Amniotic epithelial cell (primary cell): ENCODE data around the gene ATXN1L.
"Not testable (repeated sequence)": the region's sequence is repeated elsewhere in the genome, so short reads cannot be mapped to it uniquely, and the experiment has no call there.

ENCODE experiments used
- DNase-seq: peaks from one replicate; pipeline ENCODE4 v3.0.0-alpha.2; 2010; ENCODE audit warnings: low read depth

ATXN1L gene

DNA sequence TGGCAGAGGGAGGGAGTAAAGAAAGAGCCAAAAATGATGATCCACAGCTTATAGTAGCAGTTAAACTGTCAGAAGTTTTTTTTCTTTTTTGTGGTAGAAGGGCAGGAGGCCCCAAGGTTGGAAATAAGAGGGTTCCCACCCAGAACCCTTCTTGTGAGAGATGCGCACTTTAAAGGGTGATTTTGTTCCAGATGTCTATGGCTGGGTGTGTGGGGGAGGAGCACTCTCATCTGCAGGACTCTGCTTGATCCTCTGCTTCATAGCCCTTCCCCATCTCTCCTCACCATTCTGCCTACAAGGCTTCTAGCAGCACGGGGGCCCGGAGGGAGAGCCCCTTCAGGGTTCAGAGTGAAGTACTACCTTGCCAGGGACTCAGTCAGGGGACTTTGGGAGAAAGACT lies 6.4 kb downstream of the ATXN1L start:
- no peak for DNase-seq

DNA sequence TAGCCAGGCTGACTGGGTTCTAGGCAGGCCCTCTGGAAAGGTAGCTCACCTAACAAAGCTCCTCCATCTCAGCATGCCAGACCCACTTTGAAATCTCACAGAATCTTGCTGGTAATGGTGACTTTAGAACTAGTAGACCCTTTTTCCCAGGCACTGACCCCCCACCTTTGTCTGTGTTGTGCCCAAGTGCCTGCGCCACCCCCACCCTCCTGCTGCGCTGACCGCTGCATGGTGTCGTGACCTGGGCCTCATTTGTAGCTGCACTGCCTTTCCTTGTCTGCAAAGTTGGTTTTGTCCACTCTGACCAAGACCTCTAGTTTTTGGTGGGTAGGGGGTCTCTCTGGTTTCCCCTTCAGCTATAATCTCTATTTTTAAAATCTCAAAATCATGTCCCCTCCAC lies 6.8 kb downstream of the ATXN1L start:
- no peak for DNase-seq

DNA sequence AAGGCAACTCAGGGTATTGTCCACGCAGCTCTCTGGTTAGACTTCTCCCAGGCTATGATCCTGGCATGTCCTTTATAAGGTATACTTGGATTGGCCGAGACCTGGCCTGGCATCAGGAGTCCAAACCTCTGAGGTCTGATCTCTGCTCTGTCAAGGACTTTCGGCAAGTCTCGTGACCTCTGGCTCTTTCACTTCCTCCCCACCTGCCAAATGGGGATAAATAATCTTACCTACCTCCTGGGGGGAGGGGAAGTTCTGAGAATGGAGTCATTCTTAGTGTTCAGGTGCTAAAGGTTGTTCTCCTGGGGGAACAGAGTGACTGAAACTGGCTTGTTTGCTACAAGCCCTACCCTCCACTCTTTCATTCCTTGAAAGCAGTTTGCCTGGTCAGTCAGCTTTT lies 7.6 kb downstream of the ATXN1L start:
- DNase-seq: no peak

DNA sequence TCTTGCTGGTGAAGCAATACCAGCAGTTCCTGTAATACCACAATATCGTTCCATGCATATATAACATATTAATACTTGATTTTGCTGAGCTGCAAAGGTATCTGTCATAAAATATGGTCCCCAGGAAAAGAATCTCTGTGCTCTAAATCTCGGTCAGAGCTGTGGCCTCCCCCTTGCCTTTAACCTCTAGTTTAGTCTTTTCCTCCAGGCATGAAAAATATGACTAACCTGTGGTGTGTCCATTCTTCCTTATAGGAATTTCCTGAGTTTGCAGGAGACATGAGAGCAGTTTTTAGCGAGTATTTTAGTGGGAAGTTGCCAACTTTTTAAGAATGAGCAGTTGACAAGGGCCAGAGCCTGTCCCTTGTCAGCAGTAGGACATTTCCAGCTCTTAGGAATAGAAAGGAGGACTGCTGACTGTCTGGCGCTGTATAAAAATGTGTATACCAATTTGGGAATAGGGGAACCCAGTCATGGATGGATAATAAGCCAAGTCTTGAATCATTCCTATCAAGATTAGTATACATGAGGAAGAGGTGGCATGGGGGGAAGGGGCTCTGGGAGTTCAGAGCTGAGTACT lies 8.7 kb downstream of the ATXN1L start:
- no peak for DNase-seq

DNA sequence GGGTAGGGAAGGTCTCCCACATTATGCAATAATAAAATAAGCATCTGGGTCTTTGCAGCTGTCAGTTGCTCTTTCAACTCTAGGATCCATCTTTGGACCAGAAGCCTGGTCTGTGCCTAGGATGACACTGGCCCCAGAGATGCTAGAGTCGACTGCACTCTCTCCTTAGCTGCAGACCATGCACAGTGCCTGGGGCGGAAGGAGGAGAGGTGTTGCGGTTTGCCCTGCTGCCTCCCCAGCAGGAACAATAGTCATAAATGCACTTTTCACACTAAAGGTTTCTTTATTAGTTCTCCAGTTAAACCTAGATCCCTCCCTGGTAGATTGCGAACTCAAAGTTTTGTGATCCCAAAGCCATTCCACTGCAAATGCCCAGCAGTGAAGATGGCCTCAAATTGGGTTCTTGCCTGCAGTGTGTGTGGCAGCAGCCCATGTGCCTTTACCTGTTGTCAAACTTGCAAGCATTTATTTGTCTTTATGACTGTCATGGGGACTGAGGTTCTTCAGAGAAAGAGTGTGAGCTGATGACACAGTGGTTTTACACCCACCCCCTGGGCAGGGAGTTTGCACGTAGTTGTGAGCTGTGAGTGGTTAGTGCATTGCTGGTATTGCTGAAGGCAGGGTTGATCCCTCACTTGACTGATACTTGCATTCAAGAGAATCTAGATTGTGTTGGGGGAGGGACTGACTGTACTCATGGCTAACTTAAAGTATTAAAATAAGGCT lies 10.3 kb downstream of the ATXN1L start:
- DNase-seq: no peak

DNA sequence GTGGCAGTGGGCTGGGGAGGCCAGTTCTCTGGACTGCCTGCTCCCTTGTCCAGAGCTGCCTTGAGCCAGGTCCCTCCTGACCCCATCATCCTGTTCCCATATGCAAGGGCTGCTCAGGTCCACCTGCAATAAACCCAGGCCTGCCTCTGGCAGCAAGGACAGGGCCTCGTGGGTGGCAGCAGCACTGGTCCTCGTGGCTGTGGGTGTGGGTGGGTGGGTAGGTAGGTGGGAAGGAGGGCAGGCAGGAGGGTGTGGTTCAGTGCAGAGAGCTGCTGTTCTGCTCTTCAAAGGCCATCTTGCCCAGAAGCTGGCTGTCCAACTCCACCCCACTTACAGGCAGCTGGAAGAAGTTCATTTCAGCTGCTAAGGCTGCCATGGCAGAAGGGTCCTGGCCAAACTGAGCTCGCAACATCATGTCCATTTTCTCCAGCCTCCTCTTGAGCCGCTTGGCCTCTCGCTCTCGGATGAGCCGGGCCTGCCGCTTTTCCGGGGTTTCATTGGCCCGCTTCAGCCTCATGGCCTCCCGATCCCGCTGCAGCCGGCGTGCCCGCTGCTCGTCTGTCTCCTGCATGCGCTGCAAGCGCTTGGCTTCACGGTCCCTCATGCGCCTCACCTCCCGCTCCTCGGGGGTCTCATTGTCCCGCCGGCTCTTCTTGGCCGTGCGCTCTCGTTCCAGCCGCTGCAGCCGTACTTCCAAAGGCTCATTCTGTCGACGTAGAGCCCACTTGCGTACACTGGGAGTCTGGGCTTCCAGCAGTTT lies 14.2 kb downstream of the ATXN1L start:
- DNase-seq: no peak

DNA sequence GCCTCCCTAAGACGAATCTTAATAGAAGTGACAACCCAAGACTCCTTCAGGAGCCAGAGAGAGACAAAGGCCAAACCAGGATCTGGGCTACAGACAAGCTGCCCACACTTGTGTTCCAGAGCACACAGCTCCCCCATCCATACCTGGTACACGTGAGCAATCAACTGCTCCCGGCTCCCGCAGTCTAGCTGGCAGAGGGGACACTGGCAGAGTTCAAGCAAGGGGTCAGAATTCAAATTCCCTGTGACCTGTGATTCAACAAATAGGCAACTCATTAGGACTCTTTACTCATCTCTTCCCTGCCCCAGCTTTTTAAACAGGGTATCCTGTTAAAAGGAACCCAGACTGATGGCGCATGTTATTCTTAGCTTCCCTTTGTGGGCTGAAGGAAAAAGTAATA lies 18.2 kb downstream of the ATXN1L start:
- no peak for DNase-seq

DNA sequence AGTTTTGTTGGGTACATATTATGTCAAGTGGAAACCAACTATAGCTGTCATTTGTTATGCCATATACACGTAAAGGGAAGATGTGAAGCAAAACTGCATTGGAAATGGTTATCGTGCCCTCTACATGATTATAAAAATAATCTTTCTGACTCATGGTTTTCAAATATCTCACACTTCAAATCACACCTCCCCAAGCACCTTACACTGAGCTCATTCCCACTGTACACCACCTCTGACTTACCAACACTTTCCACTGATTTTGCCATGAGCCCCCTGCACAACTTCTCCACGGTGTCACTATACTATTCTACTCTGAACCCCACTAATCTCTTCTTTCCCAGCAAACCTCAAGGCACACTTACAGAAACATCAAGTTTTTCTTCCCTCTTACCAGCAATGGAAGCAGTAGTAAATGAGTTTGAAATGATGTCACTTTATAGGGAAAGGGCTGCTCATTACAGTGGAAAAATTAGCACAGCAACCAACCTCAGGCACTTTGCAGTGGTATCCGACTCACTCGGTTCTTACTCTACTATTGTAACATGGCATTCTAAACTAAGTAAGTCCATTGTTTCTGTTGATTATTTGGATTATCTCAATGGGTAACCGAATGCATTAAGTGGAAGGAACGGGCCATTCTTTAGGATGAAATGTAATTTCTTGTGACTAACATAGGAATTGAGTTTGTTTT lies 19.5 kb downstream of the ATXN1L start:
- no peak for DNase-seq

DNA sequence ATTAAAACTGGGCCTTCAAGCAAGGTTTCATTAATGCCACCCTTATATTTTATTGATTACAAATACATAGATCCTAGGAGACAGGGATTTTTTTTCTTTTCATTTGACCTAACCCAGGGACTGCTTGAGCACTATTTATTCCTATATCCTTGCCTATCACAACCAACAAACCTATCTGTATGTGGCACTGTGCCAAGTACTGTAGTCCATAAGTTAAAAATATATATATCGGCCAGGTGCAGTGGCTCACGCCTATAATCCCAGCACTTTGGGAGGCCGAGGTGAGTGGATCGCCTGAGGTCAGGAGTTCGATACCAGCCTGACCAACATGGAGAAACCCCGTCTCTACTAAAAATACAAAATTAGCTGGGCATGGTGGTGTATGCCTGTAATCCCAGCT lies 21.4 kb downstream of the ATXN1L start:
- DNase-seq: not testable (repeated sequence)

DNA sequence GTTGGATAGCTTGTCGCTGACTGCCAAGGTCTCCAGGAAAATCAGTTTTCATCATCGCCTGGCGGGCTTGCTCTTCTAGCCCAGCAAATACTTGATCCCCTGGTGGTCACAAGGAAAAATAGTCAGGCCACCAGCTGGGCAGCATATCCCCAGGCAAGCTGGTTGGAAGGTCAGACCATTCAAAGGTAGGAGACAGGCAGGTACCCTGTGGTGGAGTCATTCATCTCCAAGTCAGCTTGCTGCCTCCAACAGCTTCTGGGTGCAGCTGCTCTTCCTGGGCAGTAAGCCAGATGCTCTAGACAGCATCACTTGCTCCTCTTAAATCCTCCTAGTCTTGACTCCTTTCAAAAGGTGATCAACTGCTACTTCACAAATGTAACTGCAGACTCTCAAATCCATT lies 22.2 kb downstream of the ATXN1L start:
- no peak for DNase-seq

DNA sequence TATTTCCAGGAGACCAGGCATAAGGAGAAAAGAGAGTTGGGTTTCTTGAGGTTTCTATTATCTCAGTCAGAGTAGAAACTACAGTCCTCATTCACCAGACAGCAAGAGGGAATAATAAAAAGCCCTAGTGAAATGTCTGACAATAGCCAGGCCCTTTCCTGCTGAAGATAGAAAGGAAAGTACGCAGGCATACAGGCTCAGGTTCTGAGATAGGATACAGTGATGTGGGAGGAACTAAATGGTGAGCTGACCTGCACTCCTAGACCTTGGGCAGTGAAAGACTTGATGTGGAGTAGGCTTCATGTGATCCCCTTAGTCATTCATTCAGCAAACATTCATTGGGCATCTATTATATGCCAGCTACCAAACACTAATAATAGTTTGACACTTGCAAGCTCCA lies 23.3 kb downstream of the ATXN1L start:
- no peak for DNase-seq

DNA sequence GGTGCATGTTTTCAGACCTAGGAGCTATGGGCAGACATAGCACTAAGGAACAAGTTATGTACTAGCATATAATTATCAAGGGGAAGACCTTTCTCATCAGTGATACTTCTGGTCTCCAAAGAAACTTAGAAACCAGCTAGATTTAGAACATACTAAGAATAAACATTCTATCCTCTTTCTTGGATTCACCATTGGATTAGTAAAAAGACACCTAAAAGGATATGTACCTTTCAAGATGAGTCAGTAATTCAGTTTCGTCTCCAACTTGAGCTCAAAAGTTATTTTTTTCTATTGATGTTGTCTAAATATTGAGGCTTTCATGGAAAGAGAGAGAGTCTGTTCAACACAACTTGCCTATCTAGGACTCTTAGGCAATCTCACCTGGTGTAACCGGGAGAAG lies 25.0 kb downstream of the ATXN1L start:
- no peak for DNase-seq

DNA sequence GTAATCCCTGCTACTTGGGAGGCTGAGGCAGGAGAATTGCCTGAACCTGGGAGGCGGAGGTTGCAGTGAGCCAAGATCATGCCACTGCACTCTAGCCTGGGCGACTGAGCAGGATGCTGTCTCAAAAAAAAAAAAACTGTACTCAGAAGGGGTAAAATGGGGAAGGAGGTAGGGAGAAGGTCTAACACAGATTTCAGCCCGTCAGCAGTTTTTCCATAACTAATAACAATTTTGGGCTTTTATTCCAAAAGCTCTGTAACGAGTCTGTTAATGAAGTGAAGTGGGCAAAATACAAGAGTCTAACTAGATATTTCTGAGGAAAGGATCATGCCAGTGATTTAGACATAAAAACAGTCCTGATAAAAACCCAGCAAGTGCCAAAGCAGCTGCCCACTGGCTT lies 27.4 kb downstream of the ATXN1L start:
- no peak for DNase-seq

DNA sequence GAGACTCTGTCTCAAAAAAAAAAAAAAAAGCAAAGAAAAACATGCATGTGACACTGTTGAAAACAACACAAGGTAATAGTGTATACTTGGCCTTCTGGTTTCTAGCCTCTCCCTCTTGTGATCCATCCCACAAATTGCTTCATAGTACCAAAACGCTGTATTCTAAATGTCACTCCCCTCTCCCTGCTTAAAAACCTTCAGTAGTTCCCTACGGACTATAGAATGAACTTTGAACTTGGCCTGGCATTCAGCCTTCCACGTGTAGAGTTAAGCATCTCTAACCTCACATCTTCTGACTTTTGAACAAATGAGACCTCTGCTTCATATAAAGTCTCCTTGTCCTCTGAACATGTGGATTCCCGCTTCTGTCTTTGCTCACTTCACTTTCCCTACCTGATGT lies 33.1 kb downstream of the ATXN1L start:
- no peak for DNase-seq

DNA sequence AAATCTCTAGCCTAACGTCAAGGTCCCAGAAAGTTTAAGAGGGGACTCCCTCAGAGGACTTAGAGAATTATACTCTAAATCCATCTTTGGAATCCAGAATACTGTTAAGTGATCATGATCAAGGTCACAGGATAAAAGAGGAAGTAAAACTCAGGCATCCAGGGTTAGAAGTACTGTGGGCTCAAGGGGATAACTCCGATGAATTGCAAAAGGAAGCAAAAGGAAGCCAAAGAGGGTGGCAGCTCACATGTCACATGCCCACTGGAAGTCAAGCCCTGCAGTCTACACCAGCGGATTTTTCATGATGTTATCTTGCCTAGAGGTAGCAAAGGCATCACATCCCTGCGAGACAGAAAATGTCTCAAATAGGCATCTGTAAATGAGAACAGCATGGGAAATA lies 34.4 kb downstream of the ATXN1L start:
- DNase-seq: no peak

DNA sequence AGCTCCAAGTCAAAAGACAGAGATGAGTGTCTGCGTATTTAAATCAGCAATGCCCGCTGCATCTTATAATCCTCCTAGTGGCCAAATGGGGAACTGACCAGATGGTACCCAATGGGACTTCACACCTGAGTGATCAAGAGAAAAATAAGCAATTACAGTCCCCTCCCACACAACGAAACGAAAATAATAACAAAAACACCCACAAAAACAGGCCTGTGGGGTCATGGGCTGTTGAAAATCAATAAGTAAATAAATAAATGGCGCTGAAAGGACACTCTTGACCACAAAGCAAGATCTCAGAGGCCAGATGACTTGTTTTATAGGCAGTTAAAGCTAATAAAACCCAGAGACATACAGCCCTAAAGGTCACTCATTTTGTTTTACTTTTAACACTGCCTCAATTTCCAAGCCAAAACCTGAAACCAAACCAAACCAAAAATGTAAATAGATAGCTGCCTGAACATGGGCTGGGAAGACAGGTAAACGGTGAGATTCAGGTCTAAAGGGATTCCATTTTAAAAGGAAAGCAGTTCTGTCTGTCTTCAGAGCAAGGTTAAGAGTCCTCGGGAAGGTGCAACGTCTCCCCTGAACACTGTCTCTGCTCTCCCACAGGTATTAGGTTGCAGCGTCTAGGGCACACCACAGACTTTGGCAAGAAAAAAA lies 36.9 kb downstream of the ATXN1L start:
- peak; percentile 70 for DNase-seq

DNA sequence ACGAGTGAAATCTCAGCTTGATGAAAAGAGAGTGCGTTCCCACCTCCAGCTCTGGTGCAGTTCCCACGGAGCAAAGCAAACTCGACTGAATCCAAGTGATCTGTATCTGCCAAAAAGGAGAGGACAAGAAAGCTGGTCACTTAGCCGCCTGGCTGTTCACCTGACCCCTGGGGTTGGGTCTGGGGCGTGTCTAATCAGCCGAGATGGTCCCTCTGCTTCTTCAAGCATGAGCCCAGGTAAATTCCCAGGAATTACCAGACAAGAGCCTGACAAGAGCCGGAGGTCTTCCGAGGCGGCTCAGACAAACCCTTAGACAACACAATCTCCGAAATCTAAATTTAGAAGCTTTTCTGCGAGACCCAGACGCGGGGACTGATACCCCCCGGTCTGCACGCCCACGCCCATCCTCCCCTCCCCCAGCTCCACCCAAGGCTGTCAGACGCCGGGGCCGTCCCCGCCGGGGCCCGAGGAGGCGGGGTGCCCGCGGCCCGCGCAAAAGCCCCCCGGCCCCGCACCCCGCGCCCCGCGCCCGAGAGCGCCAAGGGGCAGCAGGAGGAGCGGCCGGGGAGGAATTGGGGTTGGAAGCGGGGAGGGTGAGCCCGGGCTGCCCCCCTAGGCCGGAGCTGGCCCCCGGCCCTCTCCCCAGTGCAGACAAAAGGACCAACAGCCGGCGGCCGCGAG lies 37.5 kb downstream of the ATXN1L start:
- DNase-seq: no peak

DNA sequence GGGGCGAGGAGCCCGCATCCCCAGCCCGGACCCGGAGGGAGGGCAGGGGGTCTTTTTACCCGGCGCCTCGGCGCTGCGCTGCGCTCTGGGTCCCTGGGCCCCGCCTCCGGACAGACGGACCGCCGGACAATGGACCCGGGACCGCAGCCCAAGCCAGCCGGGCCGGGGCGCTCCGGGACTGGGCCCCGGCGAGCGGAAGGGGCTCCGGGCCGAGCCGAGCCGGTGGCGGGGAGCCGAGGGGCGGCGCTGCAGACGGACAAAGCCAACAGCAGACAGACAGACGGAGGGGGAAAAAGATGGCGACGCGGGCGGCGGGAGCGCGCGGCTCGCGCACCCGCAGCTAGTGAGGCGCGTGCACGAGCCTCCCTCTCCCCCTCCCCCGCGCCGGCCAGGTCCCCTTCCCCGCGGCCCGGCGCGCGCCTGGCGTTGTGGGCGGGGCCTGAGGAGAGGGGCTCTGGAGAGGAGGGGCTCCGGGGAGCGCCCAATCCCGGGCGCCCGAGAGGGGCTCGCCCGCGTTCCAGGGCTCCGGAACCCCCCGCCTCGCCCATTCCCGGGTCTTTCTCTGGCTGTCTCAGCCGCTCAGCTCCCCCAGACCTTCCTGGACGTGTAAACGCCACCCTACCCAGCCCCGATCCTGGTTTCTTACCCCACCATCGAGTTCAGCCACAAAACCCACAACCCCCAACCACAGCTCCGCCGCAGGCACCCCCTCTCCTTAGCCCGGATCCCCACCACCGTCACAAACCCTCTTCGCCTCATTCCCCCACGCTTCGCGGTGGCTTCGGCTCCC lies 38.3 kb downstream of the ATXN1L start, which contains the start of gene ZNF821:
TSS of gene ZNF821 (minus strand) at position 334 of the 790 bp plus-strand sequence. CDS start 4,236 bp downstream, outside the sequence.
- peak; percentile 59 for DNase-seq

DNA sequence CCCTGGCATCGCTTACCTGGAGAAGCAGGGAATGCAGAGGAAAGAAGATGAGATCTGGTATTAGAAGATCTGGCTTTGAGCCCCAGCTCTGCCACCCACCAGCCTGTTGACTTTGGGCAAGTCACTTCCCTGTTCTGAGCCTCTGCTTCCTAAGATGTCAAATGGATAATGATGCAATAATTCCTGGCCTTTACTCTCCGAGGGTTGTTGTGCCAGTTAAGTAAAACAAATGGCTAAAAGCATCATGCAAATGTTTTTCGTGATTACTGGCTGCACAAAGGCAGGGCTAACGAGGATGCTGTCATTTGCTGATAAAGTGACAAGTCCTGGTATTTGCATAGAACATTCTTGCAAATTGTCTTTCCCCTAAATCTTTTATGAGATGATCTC lies 39.5 kb downstream of the ATXN1L start:
- DNase-seq: no peak

DNA sequence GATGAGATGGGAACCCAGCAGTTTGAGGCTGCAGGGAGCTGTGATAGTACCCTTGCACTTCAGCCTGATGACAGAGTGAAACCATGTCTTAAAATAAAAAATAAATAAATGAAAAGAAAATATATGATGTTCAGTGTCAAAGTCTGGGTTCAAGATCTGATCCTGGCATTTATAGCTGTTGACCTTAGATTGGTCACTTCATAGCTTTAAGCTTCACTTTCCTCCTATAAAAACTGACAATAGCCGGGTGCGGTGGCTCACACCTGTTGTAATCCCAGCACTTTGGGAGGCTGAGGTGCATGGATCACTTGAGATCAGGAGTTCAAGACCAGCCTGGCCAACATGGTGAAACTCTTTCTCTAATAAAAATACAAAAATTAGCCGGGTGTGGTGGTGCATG lies 43.4 kb downstream of the ATXN1L start:
- DNase-seq: no peak

DNA sequence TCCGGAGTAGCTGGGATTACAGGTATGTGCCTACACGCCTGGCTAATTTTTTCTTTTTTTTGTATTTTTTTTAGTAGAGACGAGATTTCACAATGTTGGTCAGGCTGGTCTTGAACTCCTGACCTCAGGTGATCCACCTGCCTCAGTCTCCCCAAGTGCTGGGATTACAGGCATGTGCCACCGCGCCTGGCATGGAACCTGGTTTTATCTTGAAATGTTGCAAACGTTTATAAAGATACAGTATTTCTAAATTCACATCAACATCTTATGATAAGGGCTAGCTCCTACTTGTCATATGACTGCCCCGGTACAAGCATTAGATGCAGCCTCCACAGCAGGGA lies 48.1 kb downstream of the ATXN1L start:
- DNase-seq: no peak
